Activated T-helper 2 cell treated with anti-CD3 and anti-CD28 coated beads, Interferon-gamma antibody, Interleukin-2, Interleukin-4, amounts not matched to agents 10 μg/mL and 5 μg/mL and 100 μg/mL, durations not matched to agents 14 hours and 24 hours and 36 hours (primary cell): ENCODE results near the gene MBOAT2. TPM values are rescaled to one million over a fixed set of nuclear protein-coding genes. Genes with fewer than 3 reads are reported as not detected.
"Not testable (repeated sequence)": the region's sequence is repeated elsewhere in the genome, so short reads cannot be mapped to it uniquely, and the experiment has no call there.

Source experiments
- DNase-seq: peaks from one replicate; pipeline ENCODE4 v3.0.0; 2021; ENCODE audit warnings: low spot score
- H3K27ac Mint-ChIP-seq: one replicate; pipeline ENCODE4 v1.8.0; 2021; ENCODE audit warnings: mixed read lengths
- H3K27me3 Mint-ChIP-seq: one replicate; pipeline ENCODE4 v1.8.0; 2021; ENCODE audit warnings: low read depth, mixed read lengths
- H3K36me3 Mint-ChIP-seq: one replicate; pipeline ENCODE4 v1.8.0; 2021; ENCODE audit warnings: low read depth, mixed read lengths
- H3K4me1 Mint-ChIP-seq: one replicate; pipeline ENCODE4 v1.8.0; 2021; ENCODE audit warnings: low read depth, mixed read lengths
- H3K4me3 Mint-ChIP-seq: one replicate; pipeline ENCODE4 v1.8.0; 2021; ENCODE audit warnings: low read depth, mild to moderate bottlenecking, moderate library complexity, mixed read lengths
- H3K9me3 Mint-ChIP-seq: one replicate; pipeline ENCODE4 v1.8.0; 2021; ENCODE audit warnings: mixed read lengths
- intact Hi-C: fragments of 100-400 bp; cut with micrococcal nuclease; formaldehyde crosslinking; loops from one replicate; pipeline ENCODE4 v1.15.1; 2023
- total RNA-seq: library from RNA; stranded (reverse); gene quantifications from 2 replicates; pipeline ENCODE4 v1.2.3, GENCODE V29; 2022

Gene MBOAT2
- total RNA-seq, 1 donor from 2014 or later, result 6.0 TPM

- intact Hi-C loops, result no loop called here
- no peak overlapping the region for H3K4me3 Mint-ChIP-seq
- H3K9me3 Mint-ChIP-seq, result no peaks in the 10 kb centered on the region
- no peaks in the 10 kb centered on the region for H3K4me1 Mint-ChIP-seq
- no peak overlapping the region for H3K27ac Mint-ChIP-seq
- H3K36me3 Mint-ChIP-seq, result no peaks in the 10 kb centered on the region
- peaks cover 18% of the 10 kb centered on the region for H3K27me3 Mint-ChIP-seq
- DNase-seq, result no peak
Observed at GRCh38 chr2:8983571-8983970, 19.9 kb downstream of the MBOAT2 start.

GRCh38 chr2:8981876-8982275 is 21.6 kb downstream of the MBOAT2 start:
- Mint-ChIP-seq H3K9me3 (no peaks in the 10 kb centered on the region), H3K27ac (no peak overlapping the region), H3K36me3 (no peaks in the 10 kb centered on the region), H3K4me3 (no peak overlapping the region), H3K27me3 (peaks cover 18% of the 10 kb centered on the region), H3K4me1 (no peaks in the 10 kb centered on the region)
- DNase-seq, result no peak
- intact Hi-C loops, result no loop called here

GRCh38 chr2:8980096-8980495 is 23.4 kb downstream of the MBOAT2 start:
- no peaks in the 10 kb centered on the region for H3K36me3 Mint-ChIP-seq
- no peaks in the 10 kb centered on the region for H3K9me3 Mint-ChIP-seq

GRCh38 chr2:8977758-8978157 is 25.7 kb downstream of the MBOAT2 start:
- H3K27me3 Mint-ChIP-seq, result peaks cover 6% of the 10 kb centered on the region
- intact Hi-C loops, result no loop called here
- no peak overlapping the region for H3K4me3 Mint-ChIP-seq

More at GRCh38 chr2:8980096-8980495, 23.4 kb downstream of the MBOAT2 start:
- Mint-ChIP-seq H3K4me3 (no peak overlapping the region), H3K4me1 (no peaks in the 10 kb centered on the region), H3K27ac (no peak overlapping the region), H3K27me3 (peaks cover 11% of the 10 kb centered on the region)
- DNase-seq, result no peak
- intact Hi-C loops, result no loop called here

GRCh38 chr2:8976442-8977259 is 26.8 kb downstream of the MBOAT2 start:
- intact Hi-C loops, result no loop called here
- Mint-ChIP-seq H3K4me1 (no peaks in the 10 kb centered on the region), H3K27ac (no peak overlapping the region), H3K36me3 (no peaks in the 10 kb centered on the region), H3K9me3 (no peaks in the 10 kb centered on the region), H3K4me3 (no peak overlapping the region), H3K27me3 (peaks cover 4% of the 10 kb centered on the region)
- no peak for DNase-seq

More at GRCh38 chr2:8977758-8978157, 25.7 kb downstream of the MBOAT2 start:
- no peak for DNase-seq
- no peaks in the 10 kb centered on the region for H3K4me1 Mint-ChIP-seq
- no peaks in the 10 kb centered on the region for H3K9me3 Mint-ChIP-seq
- H3K27ac Mint-ChIP-seq, result no peak overlapping the region
- H3K36me3 Mint-ChIP-seq, result no peaks in the 10 kb centered on the region

GRCh38 chr2:8974016-8974415 is 29.5 kb downstream of the MBOAT2 start:
- no peaks in the 10 kb centered on the region for H3K36me3 Mint-ChIP-seq
- intact Hi-C loops, result no loop called here
- no peak overlapping the region for H3K27ac Mint-ChIP-seq
- DNase-seq, result no peak
- no peaks in the 10 kb centered on the region for H3K9me3 Mint-ChIP-seq
- no peak overlapping the region for H3K4me3 Mint-ChIP-seq
- no peaks in the 10 kb centered on the region for H3K27me3 Mint-ChIP-seq
- H3K4me1 Mint-ChIP-seq, result no peaks in the 10 kb centered on the region

- H3K4me1 Mint-ChIP-seq, DNase-seq, H3K9me3 Mint-ChIP-seq, H3K4me3 Mint-ChIP-seq, H3K36me3 Mint-ChIP-seq, H3K27ac Mint-ChIP-seq, intact Hi-C loops, H3K27me3 Mint-ChIP-seq: not testable (repeated sequence)
Observed at GRCh38 chr2:8973017-8973416, 30.5 kb downstream of the MBOAT2 start.

- H3K9me3 Mint-ChIP-seq, intact Hi-C loops, H3K27me3 Mint-ChIP-seq, H3K4me3 Mint-ChIP-seq, DNase-seq, H3K4me1 Mint-ChIP-seq, H3K36me3 Mint-ChIP-seq, H3K27ac Mint-ChIP-seq: not testable (repeated sequence)
Observed at GRCh38 chr2:8972535-8972934, 30.9 kb downstream of the MBOAT2 start.

- H3K4me1 Mint-ChIP-seq, H3K27me3 Mint-ChIP-seq, intact Hi-C loops, DNase-seq, H3K36me3 Mint-ChIP-seq, H3K4me3 Mint-ChIP-seq, H3K9me3 Mint-ChIP-seq, H3K27ac Mint-ChIP-seq: not testable (repeated sequence)
Observed at GRCh38 chr2:8969348-8969747, 34.1 kb downstream of the MBOAT2 start.

GRCh38 chr2:8966123-8966908 is 37.2 kb downstream of the MBOAT2 start:
- H3K9me3 Mint-ChIP-seq, result no peaks in the 10 kb centered on the region
- intact Hi-C loops, result no loop called here

GRCh38 chr2:8965216-8965969 is 38.1 kb downstream of the MBOAT2 start:
- no peak for DNase-seq
- Mint-ChIP-seq H3K9me3 (no peaks in the 10 kb centered on the region), H3K4me3 (no peak overlapping the region), H3K27ac (no peak overlapping the region), H3K36me3 (no peaks in the 10 kb centered on the region), H3K27me3 (peaks cover 2% of the 10 kb centered on the region), H3K4me1 (no peaks in the 10 kb centered on the region)
- intact Hi-C loops, result no loop called here

More at GRCh38 chr2:8966123-8966908, 37.2 kb downstream of the MBOAT2 start:
- no peak overlapping the region for H3K4me3 Mint-ChIP-seq
- no peak for DNase-seq
- peaks cover 2% of the 10 kb centered on the region for H3K27me3 Mint-ChIP-seq
- no peaks in the 10 kb centered on the region for H3K4me1 Mint-ChIP-seq
- no peaks in the 10 kb centered on the region for H3K36me3 Mint-ChIP-seq
- no peak overlapping the region for H3K27ac Mint-ChIP-seq

- H3K9me3 Mint-ChIP-seq, result no peaks in the 10 kb centered on the region
- H3K4me1 Mint-ChIP-seq, result no peaks in the 10 kb centered on the region
- no peaks in the 10 kb centered on the region for H3K36me3 Mint-ChIP-seq
- intact Hi-C loops, result no loop called here
- DNase-seq, result no peak
- peaks cover 2% of the 10 kb centered on the region for H3K27me3 Mint-ChIP-seq
- no peak overlapping the region for H3K4me3 Mint-ChIP-seq
- H3K27ac Mint-ChIP-seq, result no peak overlapping the region
Observed at GRCh38 chr2:8962890-8963289, 40.6 kb downstream of the MBOAT2 start.
